Left lung (tissue), 10 donors: ENCODE measurements around the gene CD101. TPM values are rescaled to one million over a fixed set of nuclear protein-coding genes. Genes with fewer than 3 reads are reported as not detected.
A peak's percentile ranks its signal among the peaks of the same experiment; 100 is the strongest.

Source experiments
- ATAC-seq: fragments of 200-7000 bp; cut with Tn5 transposase; one replicate; pipeline ENCODE4 v1.9.1; 2020; ENCODE audit warnings: moderate library complexity
- DNase-seq, 4 donors: peaks; one replicate each; pipeline ENCODE4 v3.0.0-alpha.2; 2013 to 2020
- H3K27ac ChIP-seq, 2 donors: fragments of 200-600 bp; sonication (generic) in 1 of 2; one replicate each; pipeline versions ENCODE4 v1.5.0 to v1.8.0; 2020 to 2021
- H3K27me3 ChIP-seq, 2 donors: fragments of 200-600 bp; sonication (generic) in 1 of 2; one replicate each; pipeline versions ENCODE4 v1.5.0 to v1.8.0; 2020 to 2021
- H3K36me3 ChIP-seq, 2 donors: fragments of 200-600 bp; sonication (generic) in 1 of 2; one replicate each; pipeline versions ENCODE4 v1.5.0 to v1.8.0; 2020 to 2021
- H3K4me1 ChIP-seq, 2 donors: fragments of 200-600 bp; one replicate each; pipeline ENCODE4 v1.8.0; 2021
- H3K4me3 ChIP-seq, 2 donors: fragments of 200-600 bp; sonication (generic) in 1 of 2; one replicate each; pipeline versions ENCODE4 v1.5.0 to v1.8.0; 2020 to 2021; ENCODE audit warnings: mild to moderate bottlenecking in 1 of 2
- H3K9me3 ChIP-seq, 2 donors: fragments of 200-600 bp; sonication (generic) in 1 of 2; one replicate each; pipeline versions ENCODE4 v1.5.0 to v1.8.0; 2020 to 2021
- CTCF ChIP-seq, 2 donors: fragments of 200-600 bp; sonication (generic) in 1 of 2; IDR thresholded peaks; one replicate each; pipeline versions ENCODE4 v1.5.0 to v1.8.0; 2021; ENCODE audit warnings: antibody characterized with exemption in 2 of 2
- intact Hi-C, 2 donors: fragments of 100-400 bp; cut with DNase I; formaldehyde crosslinking; loops; one replicate each; pipeline versions ENCODE4 v1.11.2 to v1.14.2; 2022
- polyA plus RNA-seq, 6 donors: library from polyadenylated mRNA; unstranded; fragments of 120-200 nt; gene quantifications; one replicate each; pipeline ENCODE4 v1.2.1, GENCODE V29; 2013; ENCODE audit not compliant: insufficient read length in 6 of 6
- total RNA-seq, 2 donors: library from RNA; stranded (reverse); fragmentation: NEBNext Ultra II Directional; extraction: Animal tissue kit (Norgen Biotek cat#: 25700); gene quantifications; one replicate each; pipeline ENCODE4 v1.2.1, GENCODE V29; 2021
- donor health status: DM: no; HTN: yes; CAD: no.
- donor health status: DM: no; HTN: no; CAD: no.

The CD101 gene
- total and polyA plus RNA-seq, 8 donors = 1.7 to 8.3 (median 2.5) TPM

GRCh38 chr1:117007719-117008013 lies 6.1 kb downstream of the CD101 start:
- intact Hi-C loops = no loop called here
- no peak for TF ChIP-seq CTCF (IDR thresholded peaks at IDR 0.05)
- H3K4me3 ChIP-seq = no peak overlapping the region
- peaks cover 0 to 45% of the 10 kb centered on the region in 2 donors for H3K4me1 ChIP-seq
- DNase-seq = no peak
- no peak for ATAC-seq
- H3K27me3 ChIP-seq = no peaks in the 10 kb centered on the region
- H3K9me3 ChIP-seq = no peaks in the 10 kb centered on the region
- H3K27ac ChIP-seq = peak overlapping the region in 1 of 2 donors; percentile 65
- no peaks in the 10 kb centered on the region for H3K36me3 ChIP-seq

GRCh38 chr1:117008656-117009055 lies 7.1 kb downstream of the CD101 start:
- H3K27ac ChIP-seq = no peak overlapping the region
- no peaks in the 10 kb centered on the region for H3K9me3 ChIP-seq
- no peak overlapping the region for H3K4me3 ChIP-seq
- H3K36me3 ChIP-seq = no peaks in the 10 kb centered on the region
- DNase-seq (no peak), ATAC-seq (peak; percentile 16)
- H3K4me1 ChIP-seq = peaks cover 0 to 37% of the 10 kb centered on the region in 2 donors
- no peaks in the 10 kb centered on the region for H3K27me3 ChIP-seq
- intact Hi-C loops = no loop called here
- TF ChIP-seq CTCF (IDR thresholded peaks at IDR 0.05) = no peak

GRCh38 chr1:117009132-117009531 lies 7.6 kb downstream of the CD101 start:
- Histone ChIP-seq H3K4me3 (no peak overlapping the region), H3K27me3 (no peaks in the 10 kb centered on the region), H3K36me3 (no peaks in the 10 kb centered on the region), H3K4me1 (peaks cover 0 to 33% of the 10 kb centered on the region in 2 donors), H3K27ac (no peak overlapping the region), H3K9me3 (no peaks in the 10 kb centered on the region)
- ATAC-seq (peak; percentile 51), DNase-seq (no peak)
- no peak for TF ChIP-seq CTCF (IDR thresholded peaks at IDR 0.05)
- intact Hi-C loops = no loop called here

- Histone ChIP-seq H3K4me3 (no peak overlapping the region), H3K9me3 (no peaks in the 10 kb centered on the region), H3K27me3 (no peaks in the 10 kb centered on the region), H3K4me1 (peaks cover 0 to 25% of the 10 kb centered on the region in 2 donors), H3K27ac (no peak overlapping the region), H3K36me3 (no peaks in the 10 kb centered on the region)
- DNase-seq = no peak
- intact Hi-C loops = no loop called here
- no peak for TF ChIP-seq CTCF (IDR thresholded peaks at IDR 0.05)
- no peak for ATAC-seq
Measured at GRCh38 chr1:117010310-117010969, 8.9 kb downstream of the CD101 start.

DNA sequence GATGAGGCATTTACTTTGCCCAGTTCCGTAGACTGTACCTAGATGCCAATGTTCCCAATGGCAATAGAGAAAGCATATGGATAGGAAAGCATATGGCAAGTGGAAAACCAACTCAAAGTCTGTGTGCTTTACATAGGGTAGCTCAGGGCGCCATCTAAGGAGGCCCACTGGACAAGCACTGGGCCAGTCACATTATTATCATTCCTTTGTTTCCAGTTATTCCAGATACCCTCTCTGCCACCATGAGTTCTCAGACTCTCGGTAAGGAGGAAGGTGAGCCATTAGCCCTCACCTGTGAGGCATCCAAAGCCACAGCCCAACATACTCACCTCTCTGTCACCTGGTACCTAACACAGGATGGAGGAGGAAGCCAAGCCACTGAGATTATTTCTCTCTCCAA lies 9.8 kb downstream of the CD101 start:
- Histone ChIP-seq H3K4me3 (no peak overlapping the region), H3K27ac (no peak overlapping the region), H3K36me3 (no peaks in the 10 kb centered on the region), H3K9me3 (no peaks in the 10 kb centered on the region), H3K4me1 (peaks cover 0 to 25% of the 10 kb centered on the region in 2 donors), H3K27me3 (no peaks in the 10 kb centered on the region)
- no peak for ATAC-seq
- TF ChIP-seq CTCF (IDR thresholded peaks at IDR 0.05) = no peak
- intact Hi-C loops = no loop called here
- no peak for DNase-seq
